ENCODE data around the gene TRNP1.

GRCh38 chr1:26953374-26953773, 40.1 kb upstream of the TRNP1 start:
- TF ChIP-seq TAF1 (IDR thresholded peaks at IDR 0.05; ENCODE audit: low read depth): no peak
- TF ChIP-seq TCF12 (IDR thresholded peaks at IDR 0.05; ENCODE audit: low read depth): no peak
- TF ChIP-seq ZBTB7A (IDR thresholded peaks at IDR 0.05; ENCODE audit: low read depth): no peak
- no peak for TF ChIP-seq RAD21 (IDR thresholded peaks at IDR 0.05; ENCODE audit: low read depth)
- no peak for TF ChIP-seq EP300 (IDR thresholded peaks at IDR 0.05; ENCODE audit: borderline replicate concordance)
- TF ChIP-seq CREB1 (IDR thresholded peaks at IDR 0.05; ENCODE audit: low read depth): no peak
- TF ChIP-seq TEAD4 (IDR thresholded peaks at IDR 0.05): no peak
- TF ChIP-seq EGR1 (IDR thresholded peaks at IDR 0.05): no peak
- no peak for TF ChIP-seq YY1 (IDR thresholded peaks at IDR 0.05; ENCODE audit: low read depth)

Data from Ishikawa (cell line).